GM19025 (cell line): ENCODE results near the gene CAPZB.
A peak's percentile ranks its signal among the peaks of the same experiment; 100 is the strongest.

Experiments
- ATAC-seq: cut with Tn5 transposase; IDR thresholded peaks from one replicate; pipeline ENCODE4 v1.9.1; 2021; ENCODE audit warnings: mild to moderate bottlenecking, low read depth, moderate library complexity; ENCODE audit not compliant: unreplicated experiment

Gene CAPZB

GRCh38 chr1:19472174-19472573 is 13.2 kb downstream of the CAPZB start:
- ATAC-seq, result no peak

DNA sequence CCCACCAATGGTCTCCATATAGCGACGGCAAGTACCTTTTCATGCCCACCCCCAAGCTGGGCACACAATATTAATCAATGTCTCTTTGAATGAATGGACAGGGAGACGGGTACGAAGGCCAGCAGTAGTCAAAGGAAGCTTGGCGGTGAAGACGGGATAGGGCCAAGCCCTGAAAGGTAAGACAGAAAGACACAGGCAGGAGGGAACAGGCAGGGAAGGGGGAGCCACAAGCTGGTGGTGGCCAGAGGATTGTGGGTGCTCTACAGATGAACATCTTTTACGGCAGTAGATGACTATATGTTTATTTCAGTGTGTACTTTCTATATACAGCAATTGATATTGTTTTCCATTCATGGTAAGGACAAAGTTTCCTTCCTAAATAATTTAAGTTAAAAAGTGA is 16.3 kb downstream of the CAPZB start:
- ATAC-seq, result peak; percentile 8

GRCh38 chr1:19468397-19468956 is 16.9 kb downstream of the CAPZB start:
- ATAC-seq, result peak; percentile 66

DNA sequence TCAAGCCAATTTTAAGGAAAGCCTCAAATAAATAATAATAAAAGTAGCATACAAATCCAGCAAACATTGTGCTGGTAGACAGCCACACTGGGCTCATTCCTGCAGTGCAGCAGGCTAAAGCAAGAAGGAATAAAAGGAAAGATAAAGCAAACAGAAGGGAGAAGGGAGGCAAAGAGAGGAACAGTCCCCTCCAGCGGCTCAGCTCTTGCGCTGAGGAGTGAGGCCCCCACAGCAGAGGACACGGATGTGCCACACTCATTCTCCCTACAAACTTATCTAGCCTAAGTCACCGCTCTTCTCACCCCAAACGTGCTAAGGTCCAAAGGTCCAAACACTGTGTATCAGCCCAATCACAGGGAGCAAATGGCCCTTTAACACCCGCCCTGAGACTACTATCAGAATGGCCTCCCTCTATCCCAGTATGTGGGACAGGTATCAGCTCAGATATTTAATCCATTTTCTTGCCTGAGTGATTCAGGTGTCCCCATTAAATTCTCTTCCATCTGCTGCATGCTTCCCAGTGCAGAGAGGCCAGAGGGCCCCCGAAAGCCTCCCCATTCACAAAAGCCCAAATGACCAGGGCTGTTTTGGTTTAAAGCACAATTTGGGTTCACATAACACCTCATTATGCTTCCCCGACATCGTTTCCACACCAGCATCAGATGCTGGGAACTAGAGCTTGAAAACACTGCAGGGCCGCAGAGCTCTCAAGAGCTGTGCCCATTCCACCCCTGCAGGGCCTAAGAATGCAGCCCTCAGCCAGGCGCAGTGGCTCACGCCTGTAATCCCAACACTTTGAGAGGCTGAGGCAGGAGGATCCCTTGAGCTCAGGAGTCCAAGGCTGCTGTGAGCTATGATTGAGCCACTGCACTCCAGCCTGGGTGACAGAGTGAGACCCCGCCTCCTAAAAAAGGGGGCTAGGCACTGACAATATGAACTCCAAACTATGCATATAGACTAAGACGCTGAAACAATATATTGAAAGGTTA is 17.8 kb downstream of the CAPZB start:
- no peak for ATAC-seq

DNA sequence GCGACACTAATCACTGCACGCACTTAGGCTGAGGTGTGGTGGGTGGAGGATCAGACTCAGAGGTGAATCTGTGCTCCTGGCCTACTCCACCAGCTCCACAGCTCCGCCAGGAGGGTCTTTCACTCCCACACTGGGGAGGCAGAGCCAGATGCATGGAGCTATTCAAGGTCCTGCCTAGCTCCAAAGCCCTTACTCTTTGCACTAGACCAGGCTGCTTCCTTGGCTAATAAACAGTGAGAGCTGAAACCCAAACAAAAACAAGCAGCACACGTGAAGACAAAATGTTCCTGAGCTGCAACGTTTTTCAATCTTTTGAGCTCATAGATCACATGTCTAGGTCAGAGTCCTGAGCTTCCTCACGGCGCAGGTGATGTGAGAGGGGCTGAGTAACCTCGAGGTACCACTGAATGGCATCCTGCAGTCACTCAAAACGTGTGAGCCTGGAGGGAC is 19.2 kb downstream of the CAPZB start:
- no peak for ATAC-seq

GRCh38 chr1:19465650-19466049 is 19.7 kb downstream of the CAPZB start:
- ATAC-seq, result no peak

DNA sequence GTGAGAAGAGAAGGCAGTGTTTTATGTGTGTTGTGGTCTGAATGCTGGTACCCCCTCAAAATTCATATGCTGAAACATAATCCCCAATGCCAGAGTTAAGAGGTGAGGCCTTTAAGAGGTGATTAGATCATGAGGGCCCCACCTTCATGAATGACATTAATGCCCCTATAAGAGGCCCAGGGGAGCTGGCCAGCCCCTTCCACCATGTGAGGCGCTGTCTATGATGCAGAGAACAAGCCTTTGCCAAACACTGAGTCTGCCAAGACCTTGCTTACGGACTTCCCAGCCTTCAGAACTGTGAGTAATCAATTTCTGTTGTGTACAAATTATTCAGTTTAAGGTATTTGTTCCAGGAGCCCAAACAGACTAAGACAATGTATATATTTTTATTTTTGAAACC is 20.2 kb downstream of the CAPZB start:
- ATAC-seq, result no peak

DNA sequence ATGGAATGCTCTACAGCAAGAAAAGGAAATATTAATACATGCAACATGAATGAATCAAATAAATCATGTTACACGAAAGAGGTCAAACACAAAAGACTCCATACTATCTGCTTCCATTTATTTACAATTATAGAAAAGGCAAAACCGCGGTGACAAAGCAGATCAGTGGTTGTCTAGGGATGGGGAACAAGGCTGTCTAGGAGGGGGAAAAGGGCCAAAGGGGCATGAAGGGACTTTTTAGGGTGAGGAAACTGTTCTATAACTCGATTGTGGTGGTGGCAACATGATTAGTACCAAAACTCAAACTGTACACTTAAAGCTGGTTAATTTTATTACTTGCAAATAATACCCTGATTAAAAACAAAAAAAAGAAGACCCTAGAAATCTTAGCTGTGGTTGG is 20.6 kb downstream of the CAPZB start:
- no peak for ATAC-seq

DNA sequence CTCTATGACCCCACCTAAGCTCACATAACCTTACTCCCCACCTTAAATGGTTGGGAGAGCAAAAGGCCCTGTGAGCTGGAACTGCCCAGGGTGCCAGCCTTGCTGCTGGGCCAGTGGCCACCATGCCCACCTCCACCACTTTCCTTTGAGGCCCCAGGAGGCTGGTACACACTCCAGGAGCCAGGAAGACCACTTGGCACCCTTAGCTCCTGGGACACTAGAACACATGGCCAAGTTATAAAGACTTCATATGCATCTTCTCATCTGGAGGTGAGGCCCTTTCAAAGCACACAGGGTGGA is 21.9 kb downstream of the CAPZB start:
- ATAC-seq, result no peak

- no peak for ATAC-seq
Measured at GRCh38 chr1:19462781-19463503, 22.4 kb downstream of the CAPZB start.

DNA sequence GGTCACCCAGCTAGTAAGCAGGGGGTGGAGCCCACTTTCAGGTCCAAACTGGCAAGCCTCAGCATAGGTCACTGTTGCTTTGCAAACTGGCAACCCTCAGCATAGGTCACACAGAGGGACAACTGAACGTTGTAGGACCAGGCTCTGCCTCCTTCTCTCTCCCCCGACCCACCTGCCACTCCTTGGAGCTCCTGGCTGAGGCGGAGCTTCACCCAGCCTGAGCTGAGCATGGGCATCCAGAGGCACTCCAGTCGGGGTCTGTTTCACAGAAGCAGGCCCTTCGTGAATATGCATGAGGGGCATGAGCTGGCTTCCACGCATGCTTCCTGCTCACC is 24.2 kb downstream of the CAPZB start:
- no peak for ATAC-seq

DNA sequence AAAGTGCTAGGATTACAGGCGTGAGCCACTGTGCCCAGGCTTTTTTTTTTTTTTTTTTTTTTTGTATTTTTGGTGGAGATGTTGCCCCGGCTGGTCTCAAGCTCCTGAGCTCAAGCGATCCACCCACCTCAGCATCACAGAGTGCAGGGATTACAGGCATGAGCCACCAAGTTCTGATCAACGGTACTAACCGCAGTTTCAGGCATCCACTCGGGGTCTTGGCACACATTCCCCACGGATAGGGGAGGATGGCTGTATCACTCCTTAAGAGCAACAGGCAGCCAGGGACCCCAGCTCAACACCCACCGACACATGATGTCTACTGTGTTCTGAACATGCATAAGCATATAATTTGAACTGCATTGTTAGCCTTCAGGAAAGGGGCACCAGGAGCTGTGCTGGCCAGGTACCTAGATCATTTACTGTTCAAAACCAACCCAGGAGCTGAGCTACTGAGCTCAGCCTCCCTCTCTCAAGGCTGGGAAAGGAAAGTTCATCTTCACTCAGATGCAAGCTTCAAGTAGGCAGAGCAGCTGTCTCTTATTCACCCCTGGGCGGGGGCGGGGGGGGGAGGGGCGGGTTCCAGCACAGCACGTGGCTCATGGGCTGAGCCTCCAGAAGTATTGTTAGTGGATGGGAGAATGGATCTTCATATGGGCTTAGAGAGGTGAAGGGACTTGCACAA is 24.7 kb downstream of the CAPZB start:
- no peak for ATAC-seq

DNA sequence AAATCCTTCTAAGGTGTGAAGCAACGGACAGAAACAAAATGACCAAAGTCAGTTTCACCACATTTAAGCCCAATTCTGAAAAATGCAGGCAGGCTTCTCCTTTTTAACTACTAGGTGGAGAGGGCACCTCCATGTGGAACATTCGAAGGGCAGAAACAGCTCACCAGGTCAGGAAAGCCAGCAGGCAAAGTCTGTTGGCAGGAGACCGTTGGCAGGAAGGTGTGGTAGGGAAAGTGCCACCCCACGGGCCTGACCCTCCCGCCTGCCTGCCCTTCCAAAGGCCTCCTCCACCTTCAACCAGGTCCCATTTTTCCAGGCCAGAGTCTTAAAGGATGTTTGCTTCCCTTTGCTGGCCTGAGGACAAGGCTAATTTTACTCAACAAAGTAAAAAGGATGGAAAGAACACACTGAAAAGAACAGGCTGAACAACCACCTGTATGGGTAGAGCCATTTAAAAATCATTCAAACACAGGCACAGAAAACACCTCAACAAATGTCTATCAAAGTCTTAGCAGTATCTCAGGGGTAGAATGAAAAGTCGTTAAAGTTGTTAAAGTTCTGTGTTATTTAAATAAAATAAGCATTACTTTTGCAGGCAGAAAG is 26.4 kb downstream of the CAPZB start:
- no peak for ATAC-seq

DNA sequence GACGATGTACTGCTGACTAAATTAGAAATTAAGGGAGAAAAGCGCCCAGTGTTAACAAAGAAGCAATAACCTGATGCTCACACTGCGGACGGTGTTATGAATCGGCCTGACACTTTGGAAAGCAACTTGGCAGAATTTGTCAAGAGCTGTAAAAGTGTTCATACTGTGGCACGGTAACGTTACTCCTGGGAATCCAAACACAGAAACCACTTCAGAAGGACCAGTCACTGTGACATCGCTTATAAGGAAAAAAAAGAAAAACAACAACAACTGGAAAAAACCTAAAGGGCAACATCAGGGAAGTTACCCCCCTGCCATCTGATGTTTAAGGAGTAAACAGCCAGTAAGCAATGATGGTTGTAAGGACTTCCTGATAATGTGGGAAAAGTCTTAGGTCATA is 27.7 kb downstream of the CAPZB start:
- ATAC-seq, result no peak

DNA sequence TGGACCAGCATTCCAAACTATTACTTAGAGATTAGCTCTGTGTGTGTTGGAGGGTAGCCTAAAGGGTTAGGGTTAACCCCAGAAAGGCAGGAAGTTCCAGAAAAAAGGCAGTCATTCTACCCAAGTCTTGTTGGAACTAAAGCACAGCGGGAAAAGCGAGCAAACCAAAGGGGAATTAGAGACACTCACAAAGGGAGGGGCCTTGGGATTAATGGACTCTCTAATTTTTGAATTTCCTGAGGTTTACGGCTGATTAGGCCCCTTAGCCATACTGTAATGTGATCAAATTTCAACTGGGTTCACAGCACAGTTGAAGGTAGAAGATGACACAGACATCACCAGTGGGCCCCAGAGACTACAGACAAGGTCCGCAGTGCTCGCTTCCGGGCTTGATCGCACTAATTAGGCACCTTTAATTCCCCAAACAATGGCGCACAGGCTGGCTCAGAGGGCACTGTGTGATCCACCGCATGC is 28.3 kb downstream of the CAPZB start:
- no peak for ATAC-seq

DNA sequence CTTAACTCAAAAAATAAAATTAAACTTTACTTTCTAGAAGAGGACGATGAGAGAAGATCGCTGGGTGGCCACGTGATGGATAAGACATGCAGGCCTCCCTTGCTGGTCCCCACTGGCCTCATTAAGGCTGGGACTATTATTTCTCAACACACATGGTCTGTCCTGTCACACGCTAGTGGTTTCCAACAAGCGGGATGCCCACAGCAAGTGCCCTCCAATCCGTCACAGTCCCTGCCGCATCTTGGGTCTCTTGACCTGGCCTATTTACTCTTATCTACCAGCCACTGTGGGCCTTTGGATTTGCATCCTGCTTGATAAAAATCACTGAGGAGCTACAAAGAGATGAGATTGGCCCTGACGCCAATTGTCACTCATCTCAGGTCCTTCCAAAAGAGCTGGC is 30.0 kb downstream of the CAPZB start:
- ATAC-seq, result no peak

- ATAC-seq, result no peak
Measured at GRCh38 chr1:19454265-19455146, 30.8 kb downstream of the CAPZB start.

DNA sequence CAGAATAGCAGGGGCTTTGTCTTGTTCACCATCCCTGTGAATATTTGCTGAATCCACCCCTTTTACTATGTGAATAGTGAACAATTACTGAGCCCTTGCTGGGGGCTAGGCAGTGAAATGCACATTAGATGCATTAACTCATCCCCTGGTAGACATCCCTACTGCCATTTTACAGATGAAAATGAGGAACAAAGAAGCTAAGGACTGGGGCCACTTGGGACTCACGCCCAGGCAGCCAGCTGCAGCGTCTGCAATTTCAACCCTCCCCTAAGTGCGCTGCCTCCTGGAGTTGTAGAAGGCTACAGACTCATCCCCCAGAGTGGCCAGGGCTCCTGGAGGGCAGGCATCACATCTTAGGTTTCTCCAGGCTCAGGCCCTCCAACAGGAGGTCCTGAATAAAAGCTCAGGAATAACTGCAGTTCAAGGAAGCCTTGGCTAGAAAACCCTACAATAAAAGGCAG is 31.6 kb downstream of the CAPZB start:
- no peak for ATAC-seq

GRCh38 chr1:19452221-19452663 is 33.1 kb downstream of the CAPZB start:
- no peak for ATAC-seq
